Effector memory CD4-positive, alpha-beta T cell (primary cell): ENCODE results near the gene RNF2.
"Not testable (repeated sequence)": the region's sequence is repeated elsewhere in the genome, so short reads cannot be mapped to it uniquely, and the experiment has no call there.

Experiments used
- DNase-seq, 3 donors: peaks; one replicate each; pipeline ENCODE4 v3.0.0-alpha.2; 2020
- H3K27ac ChIP-seq: 2 replicates; pipeline ENCODE4 v1.7.0; 2013; ENCODE audit warnings: mild to moderate bottlenecking, low read length, moderate library complexity; ENCODE audit not compliant: insufficient read depth, poor library complexity, severe bottlenecking
- H3K27me3 ChIP-seq: replicated peaks from 2 replicates; pipeline ENCODE4 v1.7.0; 2013; ENCODE audit warnings: mild to moderate bottlenecking, low read length; ENCODE audit not compliant: insufficient read depth, control insufficient read depth, poor library complexity, severe bottlenecking
- H3K36me3 ChIP-seq: 2 replicates; pipeline ENCODE4 v1.7.0; 2013; ENCODE audit warnings: mild to moderate bottlenecking, low read length, moderate library complexity; ENCODE audit not compliant: control insufficient read depth, insufficient read depth
- H3K4me1 ChIP-seq: 2 replicates; pipeline ENCODE4 v1.7.0; 2013; ENCODE audit warnings: low read length, mild to moderate bottlenecking; ENCODE audit not compliant: control insufficient read depth, insufficient read depth, poor library complexity, severe bottlenecking
- H3K4me3 ChIP-seq: 2 replicates; pipeline ENCODE4 v1.7.0; 2013; ENCODE audit warnings: low read length, low read depth, mild to moderate bottlenecking; ENCODE audit not compliant: insufficient read depth, poor library complexity, severe bottlenecking
- H3K9me3 ChIP-seq: 2 replicates; pipeline ENCODE4 v1.7.0; 2013; ENCODE audit warnings: mild to moderate bottlenecking, low read length, moderate library complexity; ENCODE audit not compliant: control insufficient read depth

RNF2 gene

GRCh38 chr1:185065006-185065405 is 19.6 kb downstream of the RNF2 start:
- H3K4me3 ChIP-seq, H3K27ac ChIP-seq, H3K9me3 ChIP-seq, H3K27me3 ChIP-seq, DNase-seq, H3K4me1 ChIP-seq, H3K36me3 ChIP-seq: not testable (repeated sequence)

DNA sequence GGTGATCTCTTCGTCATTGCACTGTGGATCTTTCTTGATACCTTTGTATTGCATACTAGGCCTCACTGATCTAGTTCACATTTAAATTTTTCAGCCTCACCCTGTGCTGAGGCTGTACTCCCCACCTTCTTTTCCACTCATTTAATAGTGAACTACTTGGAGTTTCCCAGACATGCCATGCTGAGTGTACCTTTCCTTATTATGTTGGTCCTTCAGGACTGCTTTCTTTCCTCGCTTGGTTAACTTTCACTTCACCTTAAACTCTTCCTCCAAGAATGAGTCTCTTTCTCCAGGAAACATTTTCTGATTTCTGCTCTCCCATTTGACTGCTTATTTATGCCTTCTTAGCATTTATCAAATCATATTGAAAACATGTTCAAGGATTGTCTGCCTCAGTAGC is 20.8 kb downstream of the RNF2 start:
- DNase-seq, result no peak
- no peak overlapping the region for H3K27ac ChIP-seq
- no peak overlapping the region for H3K4me3 ChIP-seq
- H3K4me1 ChIP-seq, result no peaks in the 10 kb centered on the region
- no peaks in the 10 kb centered on the region for H3K9me3 ChIP-seq
- no peaks in the 10 kb centered on the region for H3K36me3 ChIP-seq
- H3K27me3 ChIP-seq, result no peaks in the 10 kb centered on the region

GRCh38 chr1:185068341-185068740 is 23.0 kb downstream of the RNF2 start:
- Histone ChIP-seq H3K4me3 (no peak overlapping the region), H3K4me1 (no peaks in the 10 kb centered on the region), H3K9me3 (no peaks in the 10 kb centered on the region), H3K36me3 (no peaks in the 10 kb centered on the region), H3K27me3 (no peaks in the 10 kb centered on the region), H3K27ac (no peak overlapping the region)
- DNase-seq, result no peak

- Histone ChIP-seq H3K27ac (no peak overlapping the region), H3K27me3 (no peaks in the 10 kb centered on the region), H3K4me3 (no peak overlapping the region), H3K36me3 (no peaks in the 10 kb centered on the region), H3K9me3 (no peaks in the 10 kb centered on the region), H3K4me1 (no peaks in the 10 kb centered on the region)
- DNase-seq, result no peak
Observed at GRCh38 chr1:185069202-185069772, 23.9 kb downstream of the RNF2 start.

- Histone ChIP-seq H3K4me3 (no peak overlapping the region), H3K9me3 (no peaks in the 10 kb centered on the region), H3K4me1 (no peaks in the 10 kb centered on the region), H3K27me3 (no peaks in the 10 kb centered on the region), H3K27ac (no peak overlapping the region), H3K36me3 (no peaks in the 10 kb centered on the region)
- no peak for DNase-seq
Observed at GRCh38 chr1:185070051-185070450, 24.7 kb downstream of the RNF2 start.

GRCh38 chr1:185073725-185074124 is 28.4 kb downstream of the RNF2 start:
- no peaks in the 10 kb centered on the region for H3K9me3 ChIP-seq
- H3K27me3 ChIP-seq, result no peaks in the 10 kb centered on the region
- H3K36me3 ChIP-seq, result no peaks in the 10 kb centered on the region
- H3K4me1 ChIP-seq, result no peaks in the 10 kb centered on the region
- H3K4me3 ChIP-seq, result no peak overlapping the region
- no peak for DNase-seq
- no peak overlapping the region for H3K27ac ChIP-seq

- H3K27me3 ChIP-seq, result no peaks in the 10 kb centered on the region
- H3K9me3 ChIP-seq, result no peaks in the 10 kb centered on the region
- no peaks in the 10 kb centered on the region for H3K4me1 ChIP-seq
- no peaks in the 10 kb centered on the region for H3K36me3 ChIP-seq
- H3K4me3 ChIP-seq, result no peak overlapping the region
- no peak overlapping the region for H3K27ac ChIP-seq
- no peak for DNase-seq
Observed at GRCh38 chr1:185074307-185074706, 28.9 kb downstream of the RNF2 start.

DNA sequence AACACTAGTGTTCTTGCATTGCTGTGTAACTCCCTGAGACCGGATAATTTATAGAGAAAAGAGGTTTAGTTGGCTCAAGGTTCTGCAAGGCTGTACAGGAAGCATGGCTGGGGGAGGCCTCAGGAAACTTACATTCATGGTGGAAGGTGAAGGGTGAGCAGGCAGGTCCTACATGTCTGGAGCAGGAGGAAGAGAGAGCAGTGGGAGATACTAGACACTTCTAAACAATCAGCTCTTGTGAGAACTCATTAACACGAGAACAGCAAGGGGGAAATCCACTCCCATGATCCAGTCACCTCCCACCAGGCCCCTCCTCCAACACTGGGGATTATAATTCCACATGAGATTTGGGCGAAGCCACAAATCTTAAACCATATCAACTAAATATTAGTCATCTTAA is 30.1 kb downstream of the RNF2 start:
- H3K4me3 ChIP-seq, result no peak overlapping the region
- no peak overlapping the region for H3K27ac ChIP-seq
- no peak for DNase-seq
- no peaks in the 10 kb centered on the region for H3K4me1 ChIP-seq
- no peaks in the 10 kb centered on the region for H3K36me3 ChIP-seq
- H3K9me3 ChIP-seq, result no peaks in the 10 kb centered on the region
- no peaks in the 10 kb centered on the region for H3K27me3 ChIP-seq

- Histone ChIP-seq H3K36me3 (no peaks in the 10 kb centered on the region), H3K27me3 (no peaks in the 10 kb centered on the region), H3K4me1 (no peaks in the 10 kb centered on the region), H3K4me3 (no peak overlapping the region), H3K27ac (no peak overlapping the region), H3K9me3 (no peaks in the 10 kb centered on the region)
- DNase-seq, result no peak
Observed at GRCh38 chr1:185077374-185077773, 32.0 kb downstream of the RNF2 start.

GRCh38 chr1:185080422-185080821 is 35.1 kb downstream of the RNF2 start:
- Histone ChIP-seq H3K4me1 (no peaks in the 10 kb centered on the region), H3K36me3 (no peaks in the 10 kb centered on the region), H3K9me3 (no peaks in the 10 kb centered on the region), H3K4me3 (no peak overlapping the region), H3K27me3 (no peaks in the 10 kb centered on the region), H3K27ac (no peak overlapping the region)
- DNase-seq, result no peak

DNA sequence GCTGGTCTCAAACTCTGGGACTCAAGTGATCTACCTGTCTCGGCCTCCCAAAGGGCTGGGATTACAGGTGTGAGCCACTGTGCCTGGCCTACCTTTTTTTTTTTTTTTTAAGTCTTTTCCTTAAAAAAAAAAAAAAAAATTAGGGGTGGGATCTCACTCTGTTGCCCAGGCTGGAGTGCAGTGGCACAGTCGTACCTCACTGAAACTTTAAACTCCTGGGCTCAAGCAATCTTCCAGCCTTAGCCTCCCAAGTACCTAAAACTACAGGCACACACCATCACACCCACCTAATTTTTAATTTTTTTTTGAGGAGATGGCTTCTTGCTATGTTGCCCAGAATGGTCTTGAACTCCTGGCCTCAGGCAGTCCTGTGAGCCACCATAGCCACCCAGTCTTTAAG is 38.5 kb downstream of the RNF2 start:
- H3K27ac ChIP-seq, result no peak overlapping the region
- H3K9me3 ChIP-seq, result no peaks in the 10 kb centered on the region
- no peak for DNase-seq
- no peak overlapping the region for H3K4me3 ChIP-seq
- peaks cover 6% of the 10 kb centered on the region for H3K36me3 ChIP-seq
- no peaks in the 10 kb centered on the region for H3K27me3 ChIP-seq
- no peaks in the 10 kb centered on the region for H3K4me1 ChIP-seq
